Mucosa of descending colon (tissue), 3 donors: ENCODE measurements around the gene NECAB2. TPM values are rescaled to one million over a fixed set of nuclear protein-coding genes. Genes with fewer than 3 reads are reported as not detected.

ENCODE experiments used
- ATAC-seq: fragments of 200-7000 bp; cut with Tn5 transposase; one replicate; pipeline ENCODE4 v1.9.1; 2020; ENCODE audit warnings: mild to moderate bottlenecking, moderate library complexity
- DNase-seq, 3 donors: peaks; one replicate each; pipeline ENCODE4 v3.0.0-alpha.2; 2020
- H3K36me3 ChIP-seq: fragments of 200-600 bp; one replicate; pipeline ENCODE4 v1.8.0; 2021; ENCODE audit warnings: low read depth, mild to moderate bottlenecking
- H3K4me1 ChIP-seq: fragments of 200-600 bp; one replicate; pipeline ENCODE4 v1.8.0; 2021; ENCODE audit warnings: low read depth, mild to moderate bottlenecking
- H3K4me3 ChIP-seq: fragments of 200-600 bp; one replicate; pipeline ENCODE4 v1.8.0; 2021; ENCODE audit warnings: mild to moderate bottlenecking
- H3K9me3 ChIP-seq: fragments of 200-600 bp; one replicate; pipeline ENCODE4 v1.8.0; 2021; ENCODE audit warnings: mild to moderate bottlenecking
- CTCF ChIP-seq: fragments of 200-600 bp; IDR thresholded peaks from one replicate; pipeline ENCODE4 v1.8.0; 2022; ENCODE audit warnings: antibody characterized with exemption, mild to moderate bottlenecking
- intact Hi-C, 2 donors: fragments of 100-400 bp; cut with DNase I in 1 of 2; cut with micrococcal nuclease in 1 of 2; formaldehyde crosslinking; loops; one replicate each; pipeline versions ENCODE4 v1.11.0 to v1.11.1; 2022; cut with DNase I, micrococcal nuclease
- total RNA-seq, 3 donors: library from RNA; stranded (reverse); fragmentation: NEBNext Ultra II Directional in 2 of 3; extraction: Animal tissue kit (Norgen Biotek cat#: 25700) in 2 of 3; gene quantifications; one replicate each; pipeline versions ENCODE4 v1.2.1 to v1.2.4, GENCODE V29; 2021 to 2023
- donor health status: DM: no; HTN: no; CAD: no; lungs with moderate emphysema.
- donor health status: DM: no; HTN: no; CAD: no.
- donor health status: DM: no; HTN: yes; CAD: no.

Gene NECAB2
- total RNA-seq, 3 donors from 2014 or later = 0.55 to 2.0 (median 0.96) TPM

GRCh38 chr16:83978401-83978904, 10.4 kb downstream of the NECAB2 start:
- no peak for ATAC-seq
- Histone ChIP-seq H3K4me1 (no peaks in the 10 kb centered on the region), H3K4me3 (no peak overlapping the region), H3K36me3 (no peaks in the 10 kb centered on the region), H3K9me3 (no peaks in the 10 kb centered on the region)
- TF ChIP-seq CTCF = no peak
- intact Hi-C loops = no loop called here
- no peak for DNase-seq

GRCh38 chr16:83979441-83979840, 11.4 kb downstream of the NECAB2 start:
- no peaks in the 10 kb centered on the region for H3K36me3 ChIP-seq
- TF ChIP-seq CTCF = no peak
- H3K4me1 ChIP-seq = no peaks in the 10 kb centered on the region
- DNase-seq (no peak), ATAC-seq (no peak)
- no peaks in the 10 kb centered on the region for H3K9me3 ChIP-seq
- no peak overlapping the region for H3K4me3 ChIP-seq
- intact Hi-C loops = no loop called here

- H3K36me3 ChIP-seq = no peaks in the 10 kb centered on the region
- no peak for TF ChIP-seq CTCF
- no peak for ATAC-seq
- H3K9me3 ChIP-seq = no peaks in the 10 kb centered on the region
- H3K4me1 ChIP-seq = no peaks in the 10 kb centered on the region
- intact Hi-C loops = no loop called here
- DNase-seq = no peak
- no peak overlapping the region for H3K4me3 ChIP-seq
Measured at GRCh38 chr16:83980794-83981193, 12.8 kb downstream of the NECAB2 start.

GRCh38 chr16:83981799-83982198, 13.8 kb downstream of the NECAB2 start:
- ATAC-seq (no peak), DNase-seq (no peak)
- no peak for TF ChIP-seq CTCF
- Histone ChIP-seq H3K4me1 (no peaks in the 10 kb centered on the region), H3K36me3 (no peaks in the 10 kb centered on the region), H3K4me3 (no peak overlapping the region), H3K9me3 (no peaks in the 10 kb centered on the region)
- intact Hi-C loops = no loop called here

GRCh38 chr16:83983491-83983890, 15.4 kb downstream of the NECAB2 start:
- H3K36me3 ChIP-seq = no peaks in the 10 kb centered on the region
- no peaks in the 10 kb centered on the region for H3K9me3 ChIP-seq
- H3K4me3 ChIP-seq = no peak overlapping the region
- DNase-seq (no peak), ATAC-seq (no peak)
- H3K4me1 ChIP-seq = no peaks in the 10 kb centered on the region
- intact Hi-C loops = no loop called here
- no peak for TF ChIP-seq CTCF

GRCh38 chr16:83989300-83989699, 21.3 kb downstream of the NECAB2 start:
- no peak for DNase-seq
- intact Hi-C loops = no loop called here
- H3K9me3 ChIP-seq = no peaks in the 10 kb centered on the region
- no peaks in the 10 kb centered on the region for H3K36me3 ChIP-seq
- no peak for TF ChIP-seq CTCF
- no peak overlapping the region for H3K4me3 ChIP-seq
- no peaks in the 10 kb centered on the region for H3K4me1 ChIP-seq
- no peak for ATAC-seq
